GF-D8 (cell line): ENCODE measurements around the gene CUX1.
"Not testable (repeated sequence)": the region's sequence is repeated elsewhere in the genome, so short reads cannot be mapped to it uniquely, and the experiment has no call there.

Experiments
- DNase-seq: peaks from one replicate; lab custom pipeline; 2025; lab: John Stamatoyannopoulos, UW

The CUX1 gene

DNA sequence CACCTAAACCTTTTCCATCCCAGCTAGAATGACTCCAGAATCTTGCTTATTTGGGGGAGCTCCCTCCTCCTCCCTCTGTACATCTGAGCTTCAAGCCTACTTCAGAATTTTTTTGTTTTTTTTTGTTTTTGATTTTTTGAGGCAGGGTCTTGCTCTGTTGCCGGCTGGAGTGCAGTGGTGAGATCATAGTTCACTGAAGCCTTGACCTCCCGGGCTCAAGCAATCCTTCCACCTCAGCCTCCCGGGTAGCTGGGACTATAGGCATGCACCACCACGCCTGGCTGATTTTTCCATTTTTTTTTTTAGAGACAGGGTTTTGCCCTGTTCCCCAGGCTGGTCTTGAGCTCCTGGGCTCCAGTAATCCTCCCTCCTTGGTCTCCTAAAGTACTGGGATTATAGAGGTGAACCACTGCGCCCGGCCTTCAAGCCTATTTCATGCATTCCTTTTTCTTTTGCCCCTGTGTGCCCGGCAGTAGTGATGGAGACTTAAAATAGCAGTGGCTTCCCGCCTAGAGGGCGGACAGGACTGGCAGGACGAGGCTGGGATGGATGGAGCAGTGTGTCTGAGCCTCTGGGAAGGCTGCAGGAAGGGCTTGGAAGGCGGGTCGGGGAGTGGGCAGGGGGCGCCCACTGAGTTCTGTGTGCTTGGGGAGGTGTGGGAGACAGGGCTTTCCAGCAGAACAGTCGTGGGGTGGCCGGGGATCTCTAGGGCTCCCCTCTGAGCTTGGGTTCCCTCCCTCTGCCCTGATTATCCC is 8.8 kb downstream of the CUX1 start:
- no peak for DNase-seq

DNA sequence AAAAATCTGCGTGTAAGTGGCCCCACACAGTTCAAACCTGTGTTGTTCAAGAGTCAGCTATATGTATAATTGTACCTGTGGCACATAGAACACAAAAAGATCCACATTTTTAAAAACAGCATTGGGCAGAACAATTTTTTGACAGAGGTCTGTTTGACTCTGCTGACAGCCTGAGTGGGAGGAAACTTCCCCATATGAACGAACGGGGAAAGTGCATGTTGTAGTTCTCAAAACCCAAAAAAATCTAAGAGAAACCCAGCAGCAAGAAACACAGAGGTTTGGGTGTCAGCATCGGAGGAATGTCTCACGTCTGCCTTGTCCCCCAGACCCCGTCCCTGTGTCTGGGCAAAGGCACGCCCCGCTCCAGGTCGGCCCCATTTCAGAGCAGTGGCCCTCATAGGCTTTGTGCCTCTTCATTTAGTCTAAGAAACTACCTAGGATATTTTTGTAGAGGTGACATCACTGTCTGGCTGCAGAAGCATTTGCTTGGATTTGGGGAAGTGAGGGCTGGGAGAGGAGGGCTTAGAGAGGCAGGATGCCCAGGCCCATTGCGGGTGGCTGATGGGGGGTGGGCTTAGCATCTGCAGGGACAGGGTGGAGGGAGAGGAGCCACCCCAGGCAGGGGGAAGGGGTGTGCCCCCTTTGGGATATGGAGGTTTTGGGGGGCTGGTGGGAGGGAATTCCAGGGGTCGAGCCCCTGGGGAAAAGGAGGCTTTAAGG is 11.0 kb downstream of the CUX1 start:
- DNase-seq, result no peak

DNA sequence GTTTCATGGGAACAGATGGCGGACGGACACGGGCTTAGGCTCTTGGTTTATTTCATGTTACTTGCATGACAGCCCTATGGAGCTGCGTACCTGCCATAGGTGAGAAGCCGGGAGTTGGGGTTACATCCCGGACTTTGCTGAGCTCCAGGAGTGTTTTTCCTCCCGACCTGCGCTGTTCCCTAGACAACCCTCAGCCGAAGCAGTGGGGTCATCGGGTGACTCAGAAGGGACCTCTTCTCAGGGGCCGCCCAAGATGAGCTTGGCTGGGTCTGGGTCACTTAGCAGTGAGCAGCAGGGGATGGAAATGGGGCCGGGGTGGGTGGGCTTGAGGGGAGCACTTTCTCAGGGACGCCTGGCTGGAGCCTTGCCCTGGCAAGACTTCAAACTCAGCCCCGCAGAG is 11.9 kb downstream of the CUX1 start:
- DNase-seq, result no peak

DNA sequence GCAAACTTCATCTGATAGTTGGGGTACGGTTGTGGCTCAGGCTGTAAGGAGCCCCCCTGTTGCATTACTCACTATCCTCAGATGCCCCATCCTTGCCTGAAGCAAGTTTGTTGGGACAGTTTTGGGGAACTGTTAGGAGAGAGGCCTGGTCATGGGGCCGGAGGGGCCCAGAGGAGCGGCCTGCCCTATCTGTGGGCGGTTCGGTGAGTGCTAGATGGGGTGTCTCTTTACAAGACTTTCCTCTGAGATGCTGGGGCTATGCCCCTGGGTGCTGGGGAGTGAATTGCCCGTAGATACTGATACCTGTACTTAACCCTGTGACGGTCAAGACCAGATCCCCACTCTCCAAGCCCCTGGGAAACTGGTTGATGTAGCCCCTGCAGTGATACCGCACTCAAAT is 12.4 kb downstream of the CUX1 start:
- DNase-seq, result no peak

DNA sequence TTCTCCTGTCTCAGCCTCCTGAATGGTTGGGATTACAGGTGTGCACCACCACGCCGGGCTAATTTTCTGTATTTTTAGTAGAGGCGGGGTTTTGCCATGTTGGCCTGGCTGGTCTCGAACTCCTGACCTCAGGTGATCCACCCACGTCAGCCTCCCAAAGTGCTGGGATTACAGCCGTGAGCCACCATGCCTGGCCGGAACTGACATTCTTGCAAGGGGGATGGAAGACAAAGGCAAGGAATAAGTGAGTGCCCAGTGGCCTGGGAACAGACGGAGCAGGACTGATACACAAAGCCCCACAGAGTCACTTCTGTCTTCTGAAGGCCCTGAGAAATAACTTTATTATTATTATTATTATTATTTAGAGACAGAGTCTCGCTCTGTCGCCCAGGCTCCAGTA is 14.0 kb downstream of the CUX1 start:
- not testable (repeated sequence) for DNase-seq

DNA sequence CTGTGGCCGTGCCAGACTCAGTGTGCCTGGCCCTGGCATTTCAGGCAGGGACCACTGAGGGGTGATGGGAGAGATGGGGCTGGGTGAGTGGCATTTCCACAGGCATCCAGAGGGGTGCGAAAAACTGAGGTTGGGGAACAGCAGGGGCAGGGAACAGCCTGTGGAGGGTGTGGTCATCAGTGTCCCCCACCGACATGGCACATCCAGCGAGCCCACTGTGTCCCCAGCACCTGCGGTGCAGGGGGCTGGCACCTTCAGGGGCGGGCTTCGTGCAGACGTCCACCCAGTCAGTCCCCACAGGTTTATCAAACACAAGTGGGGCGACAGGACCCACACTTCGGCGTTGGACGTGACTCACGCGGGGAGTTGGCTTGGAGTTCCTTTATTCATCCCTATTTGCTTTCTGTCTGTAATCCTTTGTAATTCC is 14.8 kb downstream of the CUX1 start:
- DNase-seq, result no peak

DNA sequence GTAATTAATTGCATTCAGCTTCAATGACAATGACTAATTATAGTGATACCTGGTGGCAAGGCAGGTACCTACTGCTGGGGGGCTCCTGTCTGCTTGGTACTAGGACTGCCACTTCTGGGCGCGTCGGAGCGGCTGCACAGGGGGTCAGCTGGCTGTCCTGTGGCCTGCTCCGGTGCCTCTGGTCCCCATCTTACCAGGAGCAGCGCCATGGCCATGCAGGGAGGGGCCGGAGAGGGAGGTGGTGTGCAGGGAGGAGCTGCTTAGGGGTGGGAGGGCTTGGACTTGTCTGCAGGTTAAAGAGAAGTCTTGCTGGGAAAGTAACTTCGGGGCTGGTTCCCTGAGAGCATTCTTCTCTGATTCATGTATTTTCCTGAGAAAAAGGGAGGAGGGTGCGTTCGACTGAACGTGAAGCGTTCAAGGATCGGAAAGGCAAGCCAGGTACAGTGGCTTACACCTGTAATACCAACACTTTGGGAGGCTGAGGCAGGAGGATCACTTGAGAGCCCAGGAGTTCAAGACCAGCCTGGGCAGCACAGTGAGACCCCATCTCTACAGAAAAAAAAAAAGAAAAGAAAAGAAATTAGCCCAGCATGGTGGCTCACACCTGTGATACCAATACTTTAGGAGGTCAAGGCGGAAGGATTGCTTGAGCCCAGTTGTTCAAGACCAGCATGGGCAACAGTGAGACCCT is 15.4 kb downstream of the CUX1 start:
- DNase-seq, result no peak

DNA sequence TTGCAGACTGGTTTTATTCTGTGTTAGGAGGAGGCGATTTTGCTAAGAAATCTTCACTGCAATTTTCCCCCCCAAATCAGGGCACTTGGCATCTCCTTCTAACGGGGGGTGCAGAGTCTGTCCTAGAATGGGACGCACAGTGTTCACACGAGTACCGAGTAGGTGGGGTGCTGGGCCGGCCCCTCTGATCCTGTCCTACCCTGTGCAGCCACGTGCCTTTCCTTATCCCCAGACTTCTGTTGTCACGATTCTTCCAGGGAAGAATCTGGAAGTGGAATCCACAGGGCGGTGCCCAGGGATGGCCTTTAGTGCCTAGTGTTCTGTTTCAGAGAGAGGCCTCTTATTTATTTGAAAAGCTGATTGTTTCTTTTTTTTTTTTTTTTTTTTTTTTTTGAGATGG is 16.4 kb downstream of the CUX1 start:
- DNase-seq, result no peak

DNA sequence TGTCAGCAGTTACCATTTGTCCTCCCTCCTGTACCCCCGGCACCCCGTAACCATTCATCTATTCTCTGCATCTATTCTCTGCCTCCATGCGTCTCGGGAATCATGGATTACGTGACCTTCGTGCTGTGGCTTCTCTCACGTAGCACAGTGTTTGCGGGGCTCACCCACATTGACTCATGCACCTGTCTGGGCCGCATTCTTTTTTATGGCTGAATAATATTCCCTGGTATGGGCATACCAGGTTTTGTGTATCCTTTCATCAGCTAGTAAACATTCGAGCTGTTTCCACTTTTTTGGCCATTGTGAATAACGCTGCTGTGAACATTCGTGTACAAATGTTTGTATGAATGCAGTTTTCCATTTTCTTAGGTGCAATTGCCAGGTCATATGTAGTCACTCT is 17.7 kb downstream of the CUX1 start:
- no peak for DNase-seq

DNA sequence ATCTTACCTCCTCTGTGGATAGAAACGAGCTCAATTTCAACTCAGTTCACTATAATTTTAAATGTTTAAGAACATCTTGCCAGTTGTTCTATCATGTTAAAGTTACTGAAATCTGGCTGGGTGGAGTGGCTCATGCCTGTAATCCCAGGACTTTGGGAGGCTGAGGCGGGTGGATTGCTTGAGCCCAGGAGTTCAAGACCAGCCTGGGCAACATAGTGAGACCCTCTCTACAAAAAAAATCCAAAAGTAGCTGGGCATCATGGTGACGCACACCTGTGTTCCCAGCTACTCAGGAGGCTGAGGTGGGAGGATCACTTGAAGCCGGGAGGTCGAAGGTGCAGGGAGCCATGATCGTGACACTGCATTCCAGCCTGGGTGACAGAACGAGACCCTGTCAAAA is 20.0 kb downstream of the CUX1 start:
- DNase-seq, result not testable (repeated sequence)

DNA sequence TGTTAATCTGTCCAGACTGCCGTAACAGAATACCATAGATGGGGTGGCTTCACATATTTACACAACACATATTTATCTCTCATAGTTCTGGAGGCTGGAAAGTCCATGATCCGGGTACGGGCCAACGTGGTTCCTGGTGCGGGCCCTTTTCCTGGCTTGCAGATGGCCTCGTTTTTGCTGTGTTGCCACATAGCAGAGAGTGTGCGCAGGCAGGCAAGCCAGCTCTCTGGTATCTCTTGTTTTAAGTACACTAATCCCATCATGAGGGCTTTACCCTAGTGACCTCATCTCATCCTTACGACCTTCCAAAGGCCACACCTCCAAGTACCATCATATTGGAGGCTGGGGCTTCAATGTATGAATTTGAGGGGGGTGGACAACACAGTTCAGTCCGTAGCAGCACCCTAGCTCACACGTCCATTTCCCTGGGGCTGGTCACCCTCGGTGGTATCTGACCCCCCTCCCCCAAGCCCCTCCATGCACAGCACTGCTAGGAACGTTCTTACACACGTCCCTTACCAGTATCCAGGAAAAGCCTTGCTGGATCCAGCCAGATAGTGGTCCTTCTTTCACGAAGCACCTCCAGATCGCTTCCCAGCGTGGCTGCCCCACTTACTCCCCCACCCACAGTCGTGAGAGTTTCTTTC is 21.5 kb downstream of the CUX1 start:
- DNase-seq, result no peak

DNA sequence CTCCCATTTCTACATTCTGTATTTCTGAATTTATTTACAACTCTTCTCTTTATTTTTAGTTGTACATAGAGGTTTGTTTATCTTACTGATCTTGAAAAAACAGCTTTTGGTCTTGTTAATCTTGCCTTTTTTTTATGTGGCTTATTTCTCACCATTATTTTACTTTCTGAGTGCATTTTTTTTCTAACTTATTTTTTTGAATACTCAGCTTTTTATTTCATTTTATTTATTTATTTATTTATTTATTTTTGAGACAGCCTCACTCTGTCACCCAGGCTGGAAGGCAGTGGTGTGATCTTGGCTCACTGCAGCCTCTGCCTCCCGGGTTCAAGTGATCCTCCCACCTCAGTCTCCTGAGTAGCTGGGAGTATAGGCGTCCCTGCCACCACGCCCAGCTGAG is 23.9 kb downstream of the CUX1 start:
- DNase-seq, result no peak

DNA sequence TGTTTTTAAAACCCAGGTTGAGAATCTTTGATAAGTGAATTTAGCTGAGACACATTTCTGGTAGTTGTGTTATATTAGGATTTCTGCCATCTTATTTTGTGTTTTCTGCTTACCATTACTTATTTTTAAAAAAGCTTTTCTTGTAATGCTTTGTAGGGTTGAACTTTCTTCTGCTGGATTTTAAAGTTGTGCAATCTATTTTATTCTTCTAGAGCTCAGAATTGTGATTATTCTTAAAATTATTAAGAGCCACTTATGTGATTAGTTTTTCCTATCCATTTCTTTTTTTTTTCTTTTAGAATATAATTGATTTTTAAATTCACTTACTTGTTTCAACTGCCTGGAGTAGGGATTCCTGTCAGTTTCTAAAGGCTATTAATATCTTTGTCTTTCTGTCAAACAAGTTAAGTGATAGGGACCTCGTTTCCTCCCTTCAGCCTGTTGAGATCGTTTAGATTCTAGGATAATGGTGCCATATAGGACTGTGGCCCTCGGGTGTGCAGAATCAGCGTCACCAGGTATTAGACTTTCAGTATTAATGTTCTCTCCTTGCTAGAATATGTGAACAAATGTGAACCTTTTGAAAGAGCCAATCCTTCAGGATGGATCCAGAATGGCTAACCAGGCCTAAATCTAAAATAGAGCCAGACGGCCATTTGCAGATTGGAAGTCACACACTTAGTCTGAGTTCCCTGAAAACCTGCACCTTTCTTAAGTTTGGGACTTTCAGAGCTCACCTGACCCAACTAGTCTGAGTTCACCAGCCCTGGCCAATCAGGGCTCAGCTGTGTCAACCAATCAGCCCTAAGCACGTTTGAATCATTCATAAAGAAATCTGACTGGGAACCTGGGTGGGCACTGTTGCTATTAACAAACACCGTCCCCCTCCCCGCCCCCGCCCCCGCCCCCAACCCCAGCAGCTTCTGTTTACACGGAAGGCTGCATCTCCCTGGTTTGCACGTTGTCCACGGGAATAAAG is 26.2 kb downstream of the CUX1 start:
- DNase-seq, result no peak

DNA sequence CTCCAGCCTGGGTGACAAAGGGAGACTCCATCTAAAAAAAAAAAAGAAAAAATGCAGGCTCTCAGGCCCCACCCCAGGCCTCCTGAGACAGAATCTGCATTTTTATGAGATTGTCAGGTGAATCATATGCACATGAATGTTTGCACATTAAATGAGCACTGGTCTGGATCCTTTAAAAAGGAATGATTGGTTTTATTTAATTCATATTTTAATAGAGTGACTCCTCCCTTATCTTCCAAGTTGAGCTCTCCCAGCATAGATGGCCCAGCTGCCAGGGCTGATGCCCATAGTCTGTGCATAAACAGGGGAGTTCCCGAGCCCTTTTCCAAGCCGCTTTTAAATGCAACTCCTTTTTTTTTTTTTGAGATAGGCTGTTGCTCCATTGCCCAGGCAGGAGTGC is 28.5 kb downstream of the CUX1 start:
- DNase-seq, result no peak

DNA sequence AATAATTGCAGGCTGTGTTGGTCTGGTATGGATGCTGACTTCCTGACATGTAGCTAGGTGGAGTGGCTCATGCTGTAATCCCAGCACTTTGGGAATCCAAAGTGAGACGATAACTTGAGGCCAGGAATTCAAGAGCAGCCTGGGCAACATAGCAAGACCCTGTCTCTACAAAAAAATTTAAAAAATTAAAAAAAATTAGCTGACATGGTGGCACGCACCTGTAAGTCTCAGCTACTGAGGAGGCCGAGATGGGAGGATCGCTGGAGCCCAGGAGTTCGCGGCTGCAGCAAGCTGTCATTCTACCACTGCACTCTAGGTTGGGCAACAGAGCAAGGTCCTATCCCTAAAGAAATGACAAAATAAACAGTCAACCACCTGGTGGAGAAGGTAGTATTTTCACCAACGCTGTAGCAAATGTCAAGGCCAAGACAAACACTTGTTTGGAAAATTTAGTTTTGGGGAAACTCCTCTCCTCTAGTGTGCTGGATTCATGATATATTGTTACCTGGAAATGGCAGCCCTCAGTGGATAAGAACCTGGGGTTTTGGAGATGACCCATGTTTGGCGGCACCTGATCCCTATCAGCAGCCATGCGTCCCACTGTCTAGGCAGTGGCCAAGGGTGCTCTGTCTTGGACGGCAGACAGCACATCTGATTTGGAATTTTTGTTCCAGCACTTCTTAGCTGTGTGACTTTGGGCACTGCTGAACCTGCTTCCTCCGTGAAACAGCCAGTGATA is 29.5 kb downstream of the CUX1 start:
- DNase-seq, result no peak

DNA sequence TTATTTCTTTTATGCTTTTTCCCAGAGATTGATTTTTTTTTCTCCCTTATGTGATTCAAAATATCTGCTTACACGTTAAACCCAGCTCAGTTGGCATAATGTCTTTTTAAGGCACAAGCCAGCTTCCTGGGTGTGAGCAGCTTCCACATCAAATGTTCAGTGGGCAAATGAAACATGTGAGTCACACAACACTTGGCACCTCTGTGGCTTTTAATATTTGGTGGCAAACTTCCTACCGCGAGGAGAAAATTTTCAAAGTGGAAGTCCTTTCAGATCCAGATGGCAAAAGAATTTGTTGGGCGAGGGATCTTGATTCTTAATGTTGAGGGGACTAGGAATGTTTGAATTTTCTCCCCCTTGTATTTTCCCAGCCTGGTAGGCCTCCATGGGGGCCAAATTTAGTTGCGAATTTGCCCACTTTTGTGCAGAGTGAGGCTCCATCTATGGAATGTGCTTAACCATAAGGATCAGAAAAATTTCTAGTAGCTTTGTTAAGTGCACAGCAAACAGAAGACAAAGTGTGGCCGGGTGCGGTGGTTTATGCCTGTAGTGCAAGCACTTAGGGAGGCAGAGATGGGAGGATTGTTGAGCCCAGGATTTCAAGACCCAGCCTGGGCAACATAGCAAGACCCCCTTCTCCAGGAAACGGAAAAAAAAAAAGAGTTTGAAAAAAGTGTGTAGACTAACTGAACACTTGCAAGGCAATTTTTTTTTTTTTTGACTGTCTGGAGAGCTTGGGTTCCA is 31.0 kb downstream of the CUX1 start:
- no peak for DNase-seq

DNA sequence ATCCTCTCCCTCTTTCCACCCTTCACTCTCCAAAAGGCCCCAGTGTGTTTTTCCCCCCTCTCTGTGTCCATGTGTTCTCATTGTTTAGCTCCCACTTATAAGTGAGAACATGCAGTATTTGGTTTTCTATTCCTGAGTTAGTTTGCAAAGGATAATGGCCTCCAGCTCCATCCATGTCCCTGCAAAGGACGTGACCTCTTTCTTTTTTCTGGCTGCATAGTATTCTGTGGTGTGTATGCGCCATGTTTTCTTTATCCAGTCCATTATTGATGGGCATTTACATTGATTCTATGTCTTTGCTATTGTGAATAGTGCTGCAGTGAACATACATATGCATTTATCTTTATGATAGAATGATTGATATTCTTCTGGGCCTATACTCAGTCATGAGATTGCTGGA is 31.9 kb downstream of the CUX1 start:
- DNase-seq, result not testable (repeated sequence)

DNA sequence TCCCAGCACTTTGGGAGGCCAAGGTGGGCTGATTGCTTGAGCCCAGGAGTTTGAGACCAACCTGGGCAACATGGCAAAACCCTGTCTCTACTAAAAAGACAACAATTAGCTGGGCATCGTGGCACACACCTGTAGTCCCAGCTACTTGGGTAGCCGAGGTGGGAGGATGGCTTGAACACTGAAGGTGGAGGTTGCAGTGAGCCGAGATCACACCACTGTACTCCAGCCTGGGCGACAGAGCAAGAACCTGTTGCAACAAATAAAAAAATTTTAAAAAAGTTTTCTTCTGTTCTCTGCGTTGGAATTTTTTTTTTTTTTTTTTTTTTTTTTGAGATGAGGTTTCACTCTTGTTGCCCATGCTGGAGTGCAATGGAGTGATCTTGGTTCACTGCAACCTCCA is 34.9 kb downstream of the CUX1 start:
- not testable (repeated sequence) for DNase-seq

DNA sequence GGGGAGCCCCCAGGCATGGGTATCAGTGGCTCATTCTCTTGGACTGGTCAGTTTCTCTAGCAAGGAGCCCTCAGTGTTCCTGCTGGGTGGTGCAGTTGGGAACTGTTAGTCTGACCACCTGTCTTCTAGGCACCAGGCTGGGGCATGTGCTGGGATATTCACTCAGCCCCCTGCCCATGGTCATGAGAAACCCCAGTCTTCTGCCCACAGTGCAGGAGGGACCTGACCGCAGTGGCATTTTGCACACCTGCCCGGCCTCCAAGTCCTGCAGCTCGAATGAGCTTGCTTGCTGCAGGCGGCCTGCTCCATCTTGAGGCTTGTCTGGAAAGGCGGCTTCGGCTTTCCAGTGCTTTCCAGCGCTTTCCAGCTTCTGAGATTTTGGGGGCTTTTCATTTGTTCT is 36.3 kb downstream of the CUX1 start:
- no peak for DNase-seq
